ENCODE results near the gene DCAF5.
A peak's percentile ranks its signal among the peaks of the same experiment; 100 is the strongest.
"Not testable (repeated sequence)": the region's sequence is repeated elsewhere in the genome, so short reads cannot be mapped to it uniquely, and the experiment has no call there.

The DCAF5 gene

DNA sequence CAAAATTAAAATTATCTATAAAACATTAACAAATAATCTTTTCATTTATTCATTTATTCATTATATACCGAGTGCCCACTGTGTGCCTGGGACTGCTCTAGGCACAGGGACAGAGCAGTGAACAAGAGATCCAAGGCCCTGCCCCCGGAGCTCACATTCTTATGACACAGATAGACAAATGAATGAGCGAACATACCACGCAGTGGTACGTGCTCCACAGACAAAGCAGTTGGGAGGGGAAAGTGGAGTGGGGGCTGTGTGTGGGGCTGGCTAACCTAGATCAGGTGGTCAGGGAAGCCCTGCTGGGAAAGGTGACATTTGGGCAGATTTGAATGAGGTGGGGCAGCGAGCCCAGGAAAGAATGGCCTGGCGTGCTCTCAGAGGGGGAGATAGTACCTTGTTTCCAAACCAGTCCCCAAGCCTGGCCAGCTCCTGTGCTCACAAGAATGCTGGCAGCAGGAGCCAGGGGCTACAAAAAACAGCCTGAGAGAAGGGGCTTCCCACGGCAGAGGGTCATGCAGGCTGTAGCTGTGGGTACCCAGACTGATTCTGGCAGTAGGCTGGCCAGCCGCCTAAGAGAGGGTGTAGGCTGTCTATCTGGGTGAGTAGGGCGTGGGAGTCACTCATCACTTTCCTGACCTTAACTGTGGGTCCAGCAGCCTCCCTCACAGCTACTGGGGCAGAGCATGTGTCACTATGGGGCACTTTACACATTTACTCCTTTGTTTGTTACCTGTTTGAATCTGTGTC is 116.0 kb downstream of the DCAF5 start:
- intact Hi-C loops (cut with DNase I): no loop called here
- DNase-seq: no peak

DNA sequence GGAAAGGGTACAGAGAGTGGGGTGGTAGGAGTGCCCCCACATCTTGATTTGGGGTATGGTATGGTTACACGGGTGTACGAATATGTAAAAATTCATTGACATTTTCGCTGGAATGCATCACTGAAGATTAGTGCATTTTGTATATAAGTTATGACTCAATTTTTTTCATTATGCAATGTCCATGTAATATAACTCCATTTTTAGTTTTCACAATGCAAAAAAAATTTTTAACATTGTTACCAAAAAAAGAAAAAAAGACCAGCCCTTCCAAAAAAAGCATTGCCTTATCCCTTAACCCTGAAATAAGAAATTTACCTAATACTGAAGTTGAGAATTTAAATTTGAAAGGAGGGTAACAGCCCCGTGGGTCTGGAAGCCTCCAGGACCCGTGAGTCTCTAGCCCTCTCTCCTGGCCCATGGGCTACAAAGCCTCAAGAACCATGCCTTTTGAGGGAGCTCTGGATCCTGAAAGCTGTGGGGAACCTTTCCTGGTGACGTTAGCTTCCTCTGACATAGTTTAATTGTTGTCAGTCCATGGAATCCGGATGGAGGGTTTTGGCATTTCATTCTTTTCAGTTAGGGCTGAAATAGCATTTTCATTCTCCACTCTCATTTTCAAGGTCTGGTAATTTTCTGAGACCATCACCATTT is 118.2 kb downstream of the DCAF5 start:
- intact Hi-C loops (cut with DNase I): no loop called here
- no peak for DNase-seq

DNA sequence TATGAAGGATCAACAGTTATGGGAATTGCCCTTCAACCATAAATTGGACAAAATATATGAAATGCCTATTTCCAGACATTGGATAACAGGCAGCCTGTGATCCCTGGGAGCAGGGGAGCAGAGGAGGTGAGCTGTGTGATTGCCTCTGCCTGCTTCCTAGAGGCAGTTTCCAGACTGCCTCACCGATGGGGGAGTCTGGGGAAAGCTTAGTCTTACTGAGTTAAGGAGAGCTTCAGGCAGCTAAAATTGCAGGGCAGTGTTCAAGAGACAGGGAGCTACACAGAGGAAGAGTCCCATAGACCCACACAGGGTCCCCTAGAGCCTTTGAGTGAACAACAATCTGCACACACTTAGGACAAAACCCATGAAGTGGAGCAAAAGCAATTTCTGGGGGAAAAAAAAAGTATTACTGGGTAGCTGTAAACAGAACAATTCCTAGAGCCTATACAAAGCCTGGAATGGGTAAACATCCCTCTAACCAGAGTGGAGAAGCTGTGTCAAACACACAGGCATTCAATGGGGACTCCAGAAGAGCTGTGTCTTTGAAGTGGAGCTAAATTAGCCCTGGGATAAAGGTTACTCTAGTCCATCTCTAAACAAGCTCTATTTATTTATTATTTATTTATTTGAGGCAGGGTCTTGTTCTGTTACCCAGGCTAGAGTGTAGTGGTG is 125.5 kb downstream of the DCAF5 start:
- intact Hi-C loops (cut with DNase I): no loop called here
- DNase-seq: no peak

DNA sequence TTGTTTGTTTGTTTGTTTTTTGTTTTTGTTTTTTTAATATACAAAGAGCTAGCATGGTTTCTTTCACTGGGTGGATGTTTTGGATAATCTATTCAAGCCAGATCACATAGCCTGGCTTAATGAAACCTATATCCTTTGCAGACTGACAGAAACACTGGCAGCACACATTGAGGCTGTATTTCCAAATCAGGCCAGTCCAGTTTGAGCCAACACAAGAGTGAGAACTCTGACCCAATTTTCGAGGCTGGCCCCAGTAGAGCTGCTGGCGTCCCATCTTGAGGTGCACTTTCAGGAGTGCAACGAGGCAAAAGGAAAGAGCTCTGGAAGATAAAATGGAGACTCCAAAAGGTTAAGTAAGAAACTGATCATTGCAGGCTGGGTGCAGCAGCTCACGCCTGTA is 129.9 kb downstream of the DCAF5 start:
- intact Hi-C loops (cut with DNase I): no loop called here
- peak in 1 of 42 donors; percentile 16 for DNase-seq

DNA sequence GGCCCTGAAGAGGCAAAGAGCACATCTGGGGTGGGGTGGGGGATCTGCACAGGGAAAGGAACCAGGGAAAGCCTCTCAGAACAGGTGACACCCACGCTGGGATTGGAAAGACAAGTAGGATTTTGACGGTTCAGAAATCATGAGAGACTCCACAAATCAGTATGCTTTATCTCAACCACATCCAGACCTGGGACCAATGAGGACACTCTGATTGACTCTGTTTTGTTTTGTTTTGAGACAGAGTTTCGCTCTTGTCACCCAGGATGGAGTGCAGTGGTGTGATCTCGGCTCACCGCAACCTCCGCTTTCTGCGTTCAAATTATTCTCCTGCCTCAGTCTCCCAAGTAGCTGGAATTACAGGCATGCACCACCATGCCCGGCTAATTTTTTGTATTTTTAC is 130.8 kb downstream of the DCAF5 start:
- DNase-seq: not testable (repeated sequence)
- intact Hi-C loops (cut with DNase I): loop anchor here (1.0 kb wide), 1 partner anchor 17 kb away; no protein-coding TSS in a partner anchor

DNA sequence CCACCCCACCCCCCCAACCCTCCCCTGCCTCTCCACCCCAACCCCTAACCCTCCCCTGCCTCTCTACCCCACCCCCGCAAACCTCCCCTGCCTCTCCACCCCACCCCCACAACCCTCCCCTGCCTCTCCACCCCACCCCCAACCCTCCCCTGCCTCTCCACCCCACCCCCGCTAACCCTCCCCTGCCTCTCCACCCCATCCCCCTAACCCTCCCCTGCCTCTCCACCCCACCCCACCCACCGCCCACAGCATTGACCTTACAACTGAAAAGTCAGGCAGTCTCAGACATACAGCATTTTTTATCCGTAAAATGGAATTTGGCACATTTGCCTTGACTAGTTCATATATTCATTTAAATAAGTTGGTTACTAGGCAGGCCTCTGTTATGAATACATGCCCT is 135.2 kb downstream of the DCAF5 start:
- no peak for DNase-seq
- intact Hi-C loops (cut with DNase I): no loop called here

DNA sequence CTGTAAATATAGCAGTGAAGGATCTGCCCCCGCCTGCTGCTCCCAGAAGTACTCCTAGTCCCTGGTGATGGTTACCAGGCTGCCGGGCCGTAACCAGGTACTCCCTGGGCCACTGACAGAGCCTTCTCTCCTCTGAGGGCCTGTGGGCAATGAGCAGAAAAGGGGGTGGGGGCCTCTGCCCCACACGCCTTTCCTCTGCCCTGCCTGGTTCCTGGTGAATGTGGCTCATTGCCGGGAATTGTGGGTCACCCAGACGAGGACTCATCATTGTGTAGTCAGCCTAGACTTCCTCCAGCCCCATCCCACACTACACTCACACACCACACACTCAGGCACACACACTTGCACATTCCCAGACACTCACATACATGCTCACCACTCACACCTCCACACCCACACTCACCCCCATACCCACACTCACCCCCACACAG is 138.1 kb downstream of the DCAF5 start:
- intact Hi-C loops (cut with DNase I): no loop called here
- DNase-seq: peak in 1 of 42 donors; percentile 27

DNA sequence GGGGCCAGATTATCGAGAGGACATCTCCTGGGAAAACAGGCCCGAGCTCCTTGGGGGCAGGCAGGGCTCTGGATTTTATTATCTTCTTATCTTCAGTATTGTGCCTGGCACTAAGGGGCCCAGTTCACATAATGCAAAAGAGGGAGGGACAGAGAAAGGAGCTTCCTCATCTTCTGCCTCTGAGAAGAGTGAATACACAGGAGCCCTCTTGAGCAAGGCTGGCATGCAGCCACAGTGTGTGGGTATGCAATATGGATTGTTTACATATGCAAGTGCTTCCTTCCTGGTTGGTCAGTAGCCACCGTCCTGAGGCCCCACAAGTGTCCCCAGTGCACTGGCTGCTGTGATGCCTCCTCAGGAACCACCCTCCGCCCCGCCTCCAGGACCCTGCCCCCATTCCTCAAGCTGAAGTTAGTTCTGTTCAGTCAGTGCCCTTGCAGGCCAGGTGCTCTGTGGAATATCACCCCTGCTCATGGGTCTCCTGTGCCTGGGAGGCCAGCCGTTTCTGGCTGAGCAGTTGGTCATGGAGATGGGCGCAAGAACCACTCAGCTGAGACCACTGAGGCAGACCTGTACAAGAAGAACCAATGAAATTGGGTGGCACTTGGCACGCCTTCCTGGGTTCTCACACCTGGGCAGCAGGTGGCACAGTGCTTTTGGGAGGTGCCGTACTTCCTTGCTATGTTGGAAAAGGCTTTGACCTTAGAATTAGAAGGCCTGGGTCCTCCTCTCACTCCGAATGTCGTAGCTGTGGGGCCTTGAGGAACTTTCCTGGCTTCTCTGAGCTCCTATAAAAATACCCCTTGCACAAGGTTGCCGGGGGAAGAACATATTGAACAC is 138.8 kb downstream of the DCAF5 start:
- peak in 3 of 42 donors; percentile 24 to 46 (median 31) for DNase-seq
- intact Hi-C loops (cut with DNase I): no loop called here

DNA sequence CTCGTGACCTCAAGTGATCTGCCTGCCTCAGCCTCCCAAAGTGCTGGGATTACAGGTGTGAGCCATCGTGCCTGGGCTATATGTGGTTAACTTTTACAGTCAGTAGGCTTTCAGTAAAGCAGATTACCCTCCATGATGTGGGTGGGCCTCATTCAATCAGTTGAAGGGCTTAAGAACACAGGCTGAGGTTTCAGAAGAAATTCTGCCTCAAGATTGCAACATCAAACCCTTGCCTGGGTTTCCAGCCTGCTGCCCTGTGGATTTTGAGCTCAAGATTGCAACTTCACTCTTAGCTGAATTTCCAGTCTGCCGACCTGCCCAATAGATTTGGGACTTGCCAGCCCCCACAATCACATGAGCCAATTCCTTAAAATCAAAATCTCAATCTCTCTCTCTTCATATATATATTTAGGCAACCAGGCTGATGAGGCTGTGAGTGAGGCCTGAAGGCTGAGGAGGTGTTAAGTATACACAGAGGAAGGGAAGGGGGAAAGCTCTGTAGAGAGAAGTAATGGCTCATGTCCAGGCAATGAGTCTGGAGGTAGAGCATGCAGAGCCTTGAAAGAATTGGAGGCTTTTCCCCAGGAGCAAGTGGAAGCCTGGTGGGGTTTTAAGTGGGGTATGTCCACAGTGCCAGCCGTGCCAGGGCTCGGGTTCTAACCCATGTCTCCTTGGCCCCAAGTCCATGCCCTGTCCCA is 140.5 kb downstream of the DCAF5 start:
- DNase-seq: peak in 1 of 42 donors; percentile 15
- intact Hi-C loops (cut with DNase I): no loop called here

DNA sequence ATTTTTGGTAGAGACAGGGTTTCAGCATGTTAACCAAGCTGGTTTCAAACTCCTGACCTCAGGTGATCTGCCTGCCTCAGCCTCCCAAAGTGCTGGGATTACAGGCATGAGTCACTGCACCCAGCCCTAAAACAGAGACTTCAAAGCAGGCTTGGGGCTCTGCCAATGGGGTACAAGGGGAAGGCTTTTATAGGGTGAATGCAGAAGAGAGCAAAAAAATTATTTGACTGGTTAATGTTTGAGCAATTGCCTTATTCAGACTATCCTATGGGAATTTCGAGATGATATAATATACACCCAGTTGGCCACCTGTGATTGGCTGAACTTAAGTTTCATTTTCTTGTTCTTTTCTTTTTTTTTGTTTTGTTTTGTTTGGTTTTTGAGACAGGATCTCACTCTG is 142.3 kb downstream of the DCAF5 start:
- intact Hi-C loops (cut with DNase I): no loop called here

DNA sequence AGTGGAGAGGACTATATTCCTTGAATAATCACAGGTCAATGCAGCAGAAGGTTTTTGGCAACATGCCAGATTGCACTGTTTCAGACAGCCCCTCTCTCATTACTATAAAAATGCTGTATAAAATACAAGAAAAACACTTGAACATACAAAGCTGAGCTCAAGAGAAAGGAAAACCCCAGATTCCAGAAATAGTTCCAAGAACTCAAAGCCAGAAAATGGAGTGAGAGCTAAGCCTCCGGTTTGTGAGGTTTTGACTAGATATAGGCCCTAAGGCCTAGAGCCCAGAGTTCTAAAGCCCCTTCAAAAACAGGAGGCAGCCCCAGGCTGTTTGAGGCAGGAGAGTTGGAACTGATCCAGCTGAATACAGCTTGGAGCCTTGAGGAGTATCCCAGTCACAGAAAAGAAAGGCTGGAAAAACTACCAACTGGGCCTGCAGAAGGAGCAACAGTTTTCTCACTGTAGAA is 144.5 kb downstream of the DCAF5 start:
- DNase-seq: no peak
- intact Hi-C loops (cut with DNase I): no loop called here

More for the DNA sequence above, 142.3 kb downstream of the DCAF5 start:
- peak in 1 of 42 donors; percentile 5 for DNase-seq

DNA sequence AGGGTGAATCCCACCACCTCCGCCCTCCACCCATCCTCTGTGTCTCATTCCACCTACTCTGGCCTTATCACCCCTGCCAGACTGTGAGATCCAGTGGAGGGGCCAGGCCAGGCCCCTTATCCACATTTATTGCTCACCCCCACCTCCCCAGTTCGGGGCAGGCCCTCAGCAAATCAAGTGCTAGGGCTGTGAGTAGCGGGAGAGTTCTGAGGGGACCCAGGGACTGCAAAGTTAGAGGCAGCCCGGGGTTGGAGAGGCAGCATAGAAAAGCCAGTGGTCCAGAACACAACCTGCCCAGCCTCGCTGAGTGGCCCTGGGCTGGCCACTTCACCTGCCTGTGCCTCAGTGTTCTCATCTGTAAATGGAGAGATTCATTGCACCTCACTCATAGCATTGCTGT is 146.6 kb downstream of the DCAF5 start:
- DNase-seq: no peak
- intact Hi-C loops (cut with DNase I): no loop called here

DNA sequence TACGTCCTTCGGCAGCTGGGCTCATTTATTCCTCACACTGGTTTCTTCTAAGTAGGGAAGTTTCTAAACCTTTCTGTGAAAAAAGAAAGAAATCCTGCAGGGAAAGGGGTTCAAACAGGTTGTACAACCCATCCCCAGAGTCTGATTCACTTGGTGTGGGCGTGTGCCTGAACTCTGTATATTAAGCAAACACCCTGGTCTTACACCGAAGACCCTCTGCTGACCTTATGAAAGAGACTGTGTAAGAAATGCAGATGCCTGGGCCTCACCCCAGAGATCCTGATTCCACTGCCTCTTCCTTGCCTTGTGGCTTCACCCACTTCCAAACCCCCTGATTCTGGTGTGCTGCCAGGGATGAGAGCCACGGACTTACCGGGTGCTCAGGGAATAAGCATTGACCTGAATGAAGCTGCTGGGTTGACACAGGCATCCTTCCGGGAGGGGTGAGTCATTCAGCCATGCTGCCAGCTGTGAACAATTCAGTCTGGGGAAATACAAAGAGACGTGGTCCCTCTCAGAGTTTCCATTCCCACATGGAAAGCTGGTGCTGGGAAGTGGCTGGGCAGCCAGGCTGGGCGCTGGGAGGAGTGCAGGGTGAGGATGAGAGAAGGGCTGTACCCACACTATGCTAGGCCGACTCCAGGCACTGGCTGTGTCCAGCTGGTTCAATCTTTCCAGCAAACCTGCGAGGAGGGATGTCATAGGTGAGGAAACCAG is 147.3 kb downstream of the DCAF5 start:
- DNase-seq: peak in 24 of 42 donors; percentile 9 to 77 (median 40)
- intact Hi-C loops (cut with DNase I): loop anchor here (1.0 kb wide), 1 partner anchor 17 kb away; no protein-coding TSS in a partner anchor

DNA sequence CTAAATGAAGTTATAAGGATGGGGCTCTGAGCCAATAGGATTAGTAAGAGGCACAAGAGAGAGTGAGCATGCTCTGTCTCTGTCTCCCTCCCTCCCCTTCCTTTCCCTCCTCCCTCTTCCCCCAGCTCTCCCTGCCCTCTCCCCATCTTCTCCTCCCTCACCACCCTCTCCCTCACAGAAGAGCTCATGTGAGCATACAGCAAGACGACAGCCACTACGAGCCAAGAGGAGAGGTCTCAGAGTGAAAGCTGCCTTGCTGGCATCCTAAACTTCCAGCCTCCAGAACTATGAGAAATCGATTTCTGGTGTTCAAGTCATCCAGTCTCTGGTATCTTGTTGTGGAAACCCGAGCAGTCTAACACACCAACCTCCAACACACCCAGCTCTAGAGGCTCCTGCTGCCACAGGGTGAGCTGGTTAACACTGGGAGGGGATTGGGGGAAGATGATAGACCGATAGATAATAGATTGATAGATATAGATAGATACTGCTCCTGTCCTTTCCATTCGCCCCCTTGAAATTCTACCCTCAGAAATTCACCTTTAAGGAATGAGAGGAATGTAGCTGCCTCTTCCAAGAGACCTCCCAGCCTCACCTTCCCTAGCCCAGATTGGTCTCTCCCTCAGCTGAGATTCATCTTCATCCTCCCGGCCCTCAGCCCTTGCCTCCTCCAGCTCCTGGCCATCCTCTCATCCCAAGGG is 148.0 kb downstream of the DCAF5 start:
- intact Hi-C loops (cut with DNase I): loop anchor here (1.0 kb wide), 1 partner anchor 17 kb away; no protein-coding TSS in a partner anchor
- peak in 13 of 42 donors; percentile 10 to 69 (median 22) for DNase-seq

DNA sequence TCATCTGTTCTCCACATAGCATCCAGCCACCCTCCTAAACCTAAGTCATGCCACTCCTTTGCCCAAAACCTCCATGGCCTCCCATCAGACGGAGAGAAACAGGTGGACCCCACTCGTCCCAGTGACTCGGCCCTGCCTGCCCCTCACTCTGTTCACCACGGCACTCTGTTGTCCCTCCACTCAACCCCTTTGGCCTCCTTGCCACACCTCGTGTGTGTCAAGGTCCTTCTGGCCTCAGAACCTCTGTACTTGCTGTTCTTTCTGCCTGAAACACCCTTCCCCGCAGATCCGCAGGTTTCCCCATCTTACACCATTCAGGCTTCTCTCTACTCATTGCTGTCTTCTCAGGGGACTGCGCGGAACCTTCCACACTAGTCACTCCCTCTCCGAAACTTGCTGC is 149.3 kb downstream of the DCAF5 start:
- no peak for DNase-seq
- intact Hi-C loops (cut with DNase I): no loop called here

DNA sequence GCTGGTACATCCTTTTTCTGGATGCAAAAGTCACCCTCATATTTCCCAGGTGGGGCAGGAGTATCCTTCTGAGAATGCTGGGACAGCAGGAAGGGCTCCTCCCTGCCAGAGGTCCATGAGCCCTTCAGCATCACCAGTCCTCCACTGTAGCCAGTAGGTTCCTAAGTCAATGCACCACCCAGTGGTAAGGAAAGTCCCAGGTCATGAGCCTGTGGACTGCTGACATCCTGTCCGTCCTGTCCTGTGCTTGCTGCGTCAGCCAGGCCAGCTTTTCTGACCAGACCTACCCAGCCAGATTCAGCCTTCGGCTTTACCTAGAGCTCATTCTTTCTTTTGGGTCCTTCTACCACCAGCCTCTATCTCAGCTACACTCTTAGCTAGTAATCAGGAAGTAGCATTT is 150.8 kb downstream of the DCAF5 start:
- intact Hi-C loops (cut with DNase I): no loop called here
- no peak for DNase-seq

DNA sequence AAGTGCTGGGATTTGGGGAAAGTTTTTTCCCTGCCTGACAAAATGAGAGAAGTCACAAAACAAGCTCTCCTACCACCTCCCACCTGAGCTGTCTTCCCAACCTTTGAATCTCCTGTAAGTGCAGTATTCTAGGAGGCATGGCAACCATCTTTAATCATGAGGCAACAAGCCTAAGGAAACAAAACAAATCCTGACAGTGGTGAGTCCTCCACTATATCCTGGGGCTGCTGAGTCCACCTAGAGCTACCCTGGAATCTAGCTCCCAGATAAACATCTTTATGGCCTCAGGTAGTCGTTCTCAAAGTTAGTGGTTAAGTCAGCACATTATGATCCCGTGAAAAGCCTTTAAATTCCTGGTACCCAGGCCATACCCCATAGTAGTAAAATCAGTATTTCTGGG is 151.5 kb downstream of the DCAF5 start:
- DNase-seq: no peak
- intact Hi-C loops (cut with DNase I): no loop called here
